NCI-H345 (cell line): Measurements from ENCODE around the gene TCEA3.

ENCODE experiments used
- DNase-seq: peaks from one replicate; lab custom pipeline; 2025; lab: John Stamatoyannopoulos, UW

Gene TCEA3

GRCh38 chr1:23421343-23421742 is 3.2 kb downstream of the TCEA3 start:
- no peak for DNase-seq

- DNase-seq = no peak
Measured at GRCh38 chr1:23420778-23421177, 3.8 kb downstream of the TCEA3 start.

DNA sequence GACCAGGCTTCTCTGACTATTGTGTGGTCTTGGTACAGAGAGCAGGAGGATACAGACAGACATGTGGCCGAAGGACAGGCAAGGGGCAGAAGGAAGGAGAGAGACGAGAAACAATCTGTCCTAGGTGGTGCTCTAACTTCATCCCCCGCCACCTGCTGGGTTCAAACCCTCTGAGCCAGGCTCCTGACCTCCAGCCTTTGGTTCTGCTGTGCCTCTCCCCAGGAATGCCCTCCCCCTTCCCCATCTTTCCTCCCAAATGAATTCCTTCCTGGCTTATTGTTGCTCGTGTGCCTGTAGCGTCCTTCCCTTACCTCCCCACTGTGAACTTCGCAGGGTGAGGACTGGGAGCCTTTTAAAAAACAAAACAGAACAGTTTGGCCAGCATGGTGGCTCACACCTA is 5.4 kb downstream of the TCEA3 start:
- DNase-seq = no peak

DNA sequence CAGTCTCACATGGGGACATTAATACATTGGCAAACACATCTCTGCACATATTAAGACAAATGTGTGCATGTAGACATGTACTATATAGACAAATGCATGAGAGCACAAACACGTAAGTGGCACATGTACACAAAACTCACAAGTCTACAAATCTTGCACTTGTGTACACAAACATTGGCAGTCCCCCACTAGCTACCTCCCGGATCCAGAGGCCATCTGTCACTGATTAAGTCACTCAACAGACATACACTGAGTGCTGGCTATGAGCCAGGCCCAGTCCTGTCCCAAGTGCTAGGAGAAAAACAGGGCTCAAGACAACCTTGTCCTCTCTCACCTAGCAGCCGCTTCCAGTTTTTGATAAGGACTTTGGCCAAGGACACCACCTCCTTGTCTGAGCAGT is 7.0 kb downstream of the TCEA3 start:
- peak; percentile 43 for DNase-seq

DNA sequence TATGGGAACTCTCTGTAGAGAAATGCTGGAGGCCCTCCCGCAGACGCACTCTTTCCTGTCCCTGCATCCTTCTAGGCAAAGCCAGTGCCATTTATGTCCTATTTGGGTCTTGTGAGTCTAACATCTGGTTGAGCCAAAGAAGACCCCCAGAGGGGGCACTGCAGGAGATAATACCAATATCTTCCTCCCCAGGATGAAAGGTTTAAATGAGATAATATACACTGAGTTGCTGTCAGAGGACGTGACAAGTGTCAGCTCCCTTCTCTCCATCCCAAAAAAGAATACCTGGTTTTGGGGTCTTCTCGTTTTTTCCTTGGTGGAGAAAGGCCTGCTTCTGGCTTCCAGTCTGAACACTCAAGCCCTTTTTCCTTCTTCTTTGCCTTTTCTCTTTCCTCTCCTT is 7.6 kb downstream of the TCEA3 start:
- no peak for DNase-seq

DNA sequence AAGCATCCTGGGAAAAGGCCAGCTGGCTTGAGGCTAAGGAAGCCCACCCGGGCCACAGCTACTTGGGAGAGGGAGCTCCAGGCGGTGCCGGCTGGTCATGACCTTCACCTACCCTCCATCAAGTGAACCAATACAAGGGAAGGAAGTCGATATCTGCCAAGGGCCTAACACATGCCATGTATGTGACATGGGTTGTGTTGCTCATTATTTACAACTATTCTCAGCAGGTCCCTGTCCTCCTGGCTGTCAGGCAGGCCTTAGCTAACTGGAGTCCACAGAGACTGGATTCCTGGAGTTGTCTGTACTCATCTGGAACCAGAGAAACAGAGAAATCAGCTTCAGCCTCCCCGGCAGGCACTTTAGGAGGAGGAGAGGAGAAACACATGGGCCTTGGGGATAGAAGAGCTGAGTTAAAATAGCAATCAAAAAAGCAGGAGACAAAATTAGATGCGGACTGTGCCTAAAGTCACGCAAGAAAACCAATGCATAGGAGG is 15.7 kb downstream of the TCEA3 start:
- DNase-seq = no peak

DNA sequence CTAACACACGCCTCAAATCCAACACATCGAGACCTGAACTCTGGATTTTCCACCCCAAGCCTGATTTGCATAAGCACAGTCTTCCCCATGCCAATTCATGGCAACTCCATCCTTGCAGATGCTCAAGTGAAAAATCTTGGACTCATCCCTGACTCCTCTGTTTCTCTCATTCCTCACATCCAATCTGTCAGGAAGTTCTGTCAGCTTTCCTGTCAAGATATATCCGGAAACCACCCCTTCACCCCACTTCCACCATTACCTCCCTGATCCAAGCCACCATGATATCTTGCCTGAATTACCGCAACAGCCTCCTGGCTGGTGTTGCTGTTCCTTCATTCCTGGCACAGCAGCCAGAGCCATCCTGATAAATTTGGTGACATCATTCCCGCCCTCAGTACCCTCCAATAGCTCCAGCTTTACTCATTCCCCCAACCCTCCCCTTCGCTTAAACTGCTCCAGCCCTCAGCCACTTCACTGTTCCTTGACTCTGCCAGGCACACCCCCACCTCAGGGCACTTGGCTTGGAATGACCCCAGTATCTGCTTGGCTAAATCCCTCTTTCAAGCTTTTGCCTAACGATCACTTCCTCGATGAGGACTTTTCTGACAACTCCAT is 17.4 kb downstream of the TCEA3 start:
- DNase-seq = no peak

DNA sequence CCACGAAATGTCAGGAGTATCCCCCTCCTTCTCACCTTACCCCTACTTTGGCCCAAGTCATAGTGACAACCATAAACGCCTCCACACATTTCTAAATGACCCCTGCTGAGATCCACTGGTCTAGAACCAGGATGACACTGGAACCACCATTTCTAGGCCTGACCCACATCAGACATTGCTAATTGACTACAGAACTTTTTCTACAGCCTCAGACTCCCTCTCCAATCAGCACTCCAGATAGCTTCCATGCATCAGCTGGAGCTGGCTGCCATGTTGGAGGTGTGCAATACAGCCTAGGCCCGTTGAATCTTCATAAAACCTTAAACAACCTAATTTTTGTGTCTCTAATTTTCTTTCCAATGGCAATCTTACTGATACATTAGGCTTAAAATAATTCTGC is 18.6 kb downstream of the TCEA3 start:
- no peak for DNase-seq

- DNase-seq = peak; percentile 99
Measured at GRCh38 chr1:23403735-23404486, 20.6 kb downstream of the TCEA3 start.

GRCh38 chr1:23403355-23403734 is 21.2 kb downstream of the TCEA3 start:
- no peak for DNase-seq

GRCh38 chr1:23403038-23403336 is 21.6 kb downstream of the TCEA3 start:
- no peak for DNase-seq

- DNase-seq = no peak
Measured at GRCh38 chr1:23402286-23403037, 22.1 kb downstream of the TCEA3 start.

DNA sequence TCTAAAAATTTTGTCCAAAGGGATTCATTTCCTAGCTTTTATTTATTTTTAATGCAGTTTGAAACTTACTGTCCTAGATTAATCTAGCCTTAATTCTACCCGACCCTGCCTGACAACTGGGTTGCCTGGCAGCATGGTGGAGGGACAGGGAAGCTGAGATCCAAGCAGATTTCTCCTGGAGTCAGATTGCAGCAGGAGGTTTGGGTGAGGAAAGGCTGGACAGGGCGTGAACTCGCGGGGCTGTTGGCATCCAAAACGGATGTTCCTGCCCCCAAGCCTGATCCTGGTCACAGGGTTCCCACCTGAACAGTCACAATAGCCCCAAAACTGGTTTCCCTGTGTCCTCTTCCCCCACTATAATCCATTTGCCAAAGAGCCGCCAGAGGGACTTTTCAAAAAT is 23.2 kb downstream of the TCEA3 start:
- DNase-seq = no peak

DNA sequence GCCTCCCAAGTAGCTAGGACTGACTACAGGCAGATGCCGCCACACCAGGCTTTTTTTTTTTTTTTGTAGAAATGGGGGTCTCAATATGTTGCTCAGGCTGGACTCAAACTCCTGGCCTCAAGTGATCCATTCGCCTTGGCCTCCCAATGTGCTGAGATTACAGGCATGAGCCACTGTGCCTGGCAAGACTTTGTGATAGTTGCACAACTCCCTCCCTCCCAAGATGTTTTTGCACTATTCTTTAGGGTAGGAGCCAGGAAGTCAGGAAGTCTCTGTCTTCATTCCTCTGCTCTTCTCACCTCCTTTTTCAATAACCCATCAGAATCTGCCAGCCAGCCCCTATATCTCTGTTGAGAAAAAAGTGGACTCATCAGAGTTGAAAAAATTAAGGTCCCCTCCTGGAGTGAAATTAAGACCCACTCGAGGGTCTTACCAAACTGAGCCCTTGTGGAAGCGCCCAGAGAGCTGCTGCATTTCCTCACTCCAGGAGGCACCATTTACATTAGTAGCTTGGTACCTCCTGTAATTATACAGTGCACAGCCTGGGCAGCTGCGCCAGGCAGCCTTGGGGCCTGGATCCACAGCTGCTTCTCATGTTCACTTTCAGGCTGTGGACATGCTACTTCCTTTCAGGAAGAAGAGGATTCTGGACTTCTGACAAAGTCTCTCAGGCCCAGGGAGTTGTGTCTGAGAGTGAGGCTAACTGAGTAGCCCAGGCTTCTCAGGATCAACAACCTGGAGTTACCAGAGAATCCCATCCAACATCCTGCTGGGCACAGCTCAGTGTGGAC is 24.0 kb downstream of the TCEA3 start:
- no peak for DNase-seq

- DNase-seq = no peak
Measured at GRCh38 chr1:23399229-23399628, 25.3 kb downstream of the TCEA3 start.

GRCh38 chr1:23397908-23398307 is 26.6 kb downstream of the TCEA3 start:
- DNase-seq = no peak

- no peak for DNase-seq
Measured at GRCh38 chr1:23396380-23396779, 28.2 kb downstream of the TCEA3 start.

DNA sequence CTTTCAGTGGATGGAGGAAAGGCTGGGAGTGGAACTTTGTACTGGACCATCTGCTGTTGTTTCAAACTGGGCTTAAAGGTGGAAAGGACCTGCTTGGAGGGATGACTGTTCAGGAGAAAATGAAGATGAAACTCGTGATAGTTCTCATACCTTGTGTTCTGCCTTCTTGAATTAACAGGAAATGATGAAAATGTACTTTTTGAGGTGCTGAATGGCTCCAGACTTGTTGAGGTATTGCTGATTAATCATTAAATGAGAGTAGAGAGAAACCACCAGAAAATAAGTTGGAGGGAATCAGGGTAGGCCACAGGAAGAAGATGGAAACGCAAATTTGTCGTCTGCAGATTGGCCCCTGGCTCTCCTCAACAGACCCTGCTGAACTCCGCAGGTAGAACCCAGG is 28.7 kb downstream of the TCEA3 start:
- no peak for DNase-seq

- no peak for DNase-seq
Measured at GRCh38 chr1:23395154-23395724, 29.3 kb downstream of the TCEA3 start.

DNA sequence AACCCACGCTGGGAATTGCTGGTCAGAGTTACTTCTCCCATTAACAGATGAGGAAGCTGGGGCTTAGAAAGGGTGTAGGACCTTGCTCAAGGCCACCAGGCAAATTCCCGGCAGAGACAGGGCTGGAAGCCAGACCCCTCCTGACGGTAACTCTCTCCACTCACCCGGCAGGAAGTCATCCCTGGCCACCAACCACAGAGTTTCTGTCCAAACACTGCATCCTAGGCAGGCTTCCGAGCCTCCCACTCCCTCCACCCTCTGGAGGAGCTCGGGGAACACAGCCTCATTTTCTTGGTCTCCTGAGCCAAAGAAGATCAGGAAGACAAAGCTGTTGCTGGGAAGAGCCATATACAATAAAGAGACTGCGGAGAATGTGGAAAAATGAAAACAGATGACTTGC is 29.9 kb downstream of the TCEA3 start:
- DNase-seq = no peak

GRCh38 chr1:23394181-23394580 is 30.4 kb downstream of the TCEA3 start:
- DNase-seq = no peak

DNA sequence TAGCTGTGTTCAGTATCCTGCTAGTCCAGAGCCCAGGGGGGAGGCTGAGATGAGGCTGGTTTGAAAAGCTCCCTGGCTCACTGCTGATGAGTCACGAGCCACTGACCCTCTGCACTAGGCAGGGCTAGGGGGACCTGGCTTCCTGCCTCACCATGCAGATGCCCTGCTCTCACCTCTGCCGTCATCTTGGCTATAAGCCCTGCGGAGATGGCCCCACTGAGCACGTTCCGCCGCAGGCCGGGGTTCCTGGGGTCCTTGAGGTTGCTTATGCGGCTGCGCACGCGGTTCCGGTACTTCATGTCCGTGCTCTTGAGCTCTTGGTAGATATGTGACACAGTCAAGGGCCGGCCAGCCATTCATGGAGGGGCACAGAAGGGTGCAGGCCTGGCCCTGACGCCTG is 30.8 kb downstream of the TCEA3 start:
- DNase-seq = no peak
